ENCODE data around the gene ANGPTL2. TPM values are rescaled to one million over a fixed set of nuclear protein-coding genes. Genes with fewer than 3 reads are reported as not detected.
"Not testable (repeated sequence)": the region's sequence is repeated elsewhere in the genome, so short reads cannot be mapped to it uniquely, and the experiment has no call there.

ANGPTL2 gene
- 10 to 100 TPM in 1 of 2 donors, 1 to 10 TPM in 1; 2.7 to 15.1 TPM for total RNA-seq

DNA sequence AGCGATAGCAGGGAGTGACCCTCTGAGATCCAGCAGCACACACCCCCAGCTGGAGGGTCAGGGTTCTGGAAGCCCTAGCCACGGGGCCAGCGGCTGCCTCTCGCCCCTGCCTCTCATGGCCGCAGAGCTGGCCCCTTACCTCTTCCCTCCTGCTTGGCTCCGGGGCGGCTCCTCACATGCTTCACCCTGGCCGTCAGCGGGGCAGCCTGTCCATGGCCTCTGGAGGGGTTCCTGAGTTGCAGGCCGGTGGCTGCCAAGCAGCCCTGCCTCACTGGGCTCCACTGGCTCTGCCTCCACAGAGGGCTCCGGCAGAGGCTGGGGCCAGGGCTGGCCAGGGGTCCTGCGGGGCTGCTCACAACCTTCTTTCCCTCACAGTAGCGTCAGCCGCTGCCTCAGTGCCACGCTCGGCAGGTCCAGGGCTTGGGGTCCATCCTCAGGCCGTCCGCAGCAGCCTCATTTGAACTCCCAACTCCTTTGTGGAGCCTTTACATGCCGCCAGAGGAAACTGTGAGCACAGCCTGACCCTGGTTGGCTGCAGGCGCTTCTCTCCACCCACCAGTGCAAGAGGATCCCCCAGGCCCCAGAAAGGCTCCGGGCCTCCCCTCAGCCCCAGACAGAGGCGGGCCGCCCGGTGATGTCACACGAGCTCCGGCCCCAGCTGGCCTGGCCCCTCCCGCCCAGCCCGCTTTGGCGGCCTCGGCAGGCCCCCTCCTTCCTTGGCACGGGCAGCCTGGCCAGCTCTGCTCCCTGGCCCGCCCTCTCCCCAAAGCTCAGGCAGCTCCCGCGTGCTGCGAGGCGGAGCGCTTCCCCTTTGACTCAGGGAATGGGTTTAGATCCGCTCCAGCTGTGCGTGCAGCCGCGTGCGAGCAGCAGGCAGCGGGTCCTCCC lies at the start of gene ANGPTL2:
Gene ANGPTL2 (minus strand): TSS at position 460 of the 888 bp plus-strand sequence. CDS start 13,904 bp downstream, outside the sequence.
- intact Hi-C loops (cut with DNase I): no loop called here
- Histone ChIP-seq H3K27ac (peak within 1 kb of the TSS; percentile 74), H3K27me3 (no peaks in the 10 kb centered on the region), H3K9me3 (no peaks in the 10 kb centered on the region), H3K4me3 (peak within 1 kb of the TSS; percentile 40), H3K36me3 (no peaks in the 10 kb centered on the region), H3K9ac (ENCODE audit: low read depth in 2 of 2, low read length in 2 of 2) (peak within 1 kb of the TSS; percentile 61 to 66), H3K4me1 (no peaks in the 10 kb centered on the region)
- DNase-seq: peak; percentile 69
- TF ChIP-seq, protein P1, sequence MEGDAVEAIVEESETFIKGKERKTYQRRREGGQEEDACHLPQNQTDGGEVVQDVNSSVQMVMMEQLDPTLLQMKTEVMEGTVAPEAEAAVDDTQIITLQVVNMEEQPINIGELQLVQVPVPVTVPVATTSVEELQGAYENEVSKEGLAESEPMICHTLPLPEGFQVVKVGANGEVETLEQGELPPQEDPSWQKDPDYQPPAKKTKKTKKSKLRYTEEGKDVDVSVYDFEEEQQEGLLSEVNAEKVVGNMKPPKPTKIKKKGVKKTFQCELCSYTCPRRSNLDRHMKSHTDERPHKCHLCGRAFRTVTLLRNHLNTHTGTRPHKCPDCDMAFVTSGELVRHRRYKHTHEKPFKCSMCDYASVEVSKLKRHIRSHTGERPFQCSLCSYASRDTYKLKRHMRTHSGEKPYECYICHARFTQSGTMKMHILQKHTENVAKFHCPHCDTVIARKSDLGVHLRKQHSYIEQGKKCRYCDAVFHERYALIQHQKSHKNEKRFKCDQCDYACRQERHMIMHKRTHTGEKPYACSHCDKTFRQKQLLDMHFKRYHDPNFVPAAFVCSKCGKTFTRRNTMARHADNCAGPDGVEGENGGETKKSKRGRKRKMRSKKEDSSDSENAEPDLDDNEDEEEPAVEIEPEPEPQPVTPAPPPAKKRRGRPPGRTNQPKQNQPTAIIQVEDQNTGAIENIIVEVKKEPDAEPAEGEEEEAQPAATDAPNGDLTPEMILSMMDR (IDR thresholded peaks at IDR 0.05): no peak

DNA sequence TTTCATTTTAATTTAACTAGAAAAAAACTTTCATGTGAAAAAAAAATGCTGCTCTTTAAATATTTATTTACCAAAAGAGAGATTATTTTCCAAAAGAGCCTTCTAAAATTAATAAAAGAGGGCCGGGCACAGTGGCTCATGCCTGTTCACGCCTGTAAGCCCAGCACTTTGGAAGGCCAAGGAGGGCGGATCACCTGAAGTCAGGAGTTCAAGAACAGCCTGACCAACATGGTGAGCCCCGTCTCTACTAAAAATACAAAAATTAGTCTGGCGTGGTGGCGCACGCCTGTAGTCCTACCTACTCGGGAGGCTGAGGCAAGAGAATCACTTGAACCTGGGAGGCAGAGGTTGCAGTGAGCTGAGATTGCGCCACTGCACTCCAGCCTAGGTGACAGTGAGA lies 48.9 kb upstream of the ANGPTL2 start:
- H3K9ac ChIP-seq (ENCODE audit: low read depth in 2 of 2, low read length in 2 of 2); H3K4me3 ChIP-seq; H3K27me3 ChIP-seq; H3K36me3 ChIP-seq; H3K27ac ChIP-seq; H3K9me3 ChIP-seq; H3K4me1 ChIP-seq; intact Hi-C loops (cut with DNase I); DNase-seq: not testable (repeated sequence)

DNA sequence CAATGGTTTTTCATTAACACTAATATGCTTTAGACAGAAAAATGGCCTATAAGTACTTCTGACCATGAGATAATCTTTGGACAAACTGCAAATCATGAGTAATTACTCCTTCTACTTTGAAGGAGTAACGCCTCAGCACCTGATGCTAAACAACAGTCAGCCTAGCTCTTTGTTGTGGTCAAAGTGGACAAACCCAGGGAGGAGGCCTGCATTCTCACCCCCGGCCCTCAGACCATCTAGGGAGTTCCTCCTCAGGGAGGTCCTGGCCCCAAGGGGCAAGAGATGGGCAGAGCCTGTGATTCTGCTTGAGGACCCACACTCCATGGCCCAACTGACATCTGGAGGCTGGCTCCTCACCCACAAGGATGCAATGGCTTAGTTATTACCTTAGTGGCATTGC lies 48.2 kb upstream of the ANGPTL2 start:
- intact Hi-C loops (cut with DNase I): no loop called here
- no peak for DNase-seq
- Histone ChIP-seq H3K36me3 (no peaks in the 10 kb centered on the region), H3K9ac (ENCODE audit: low read depth in 2 of 2, low read length in 2 of 2) (no peak overlapping the region), H3K27ac (no peak overlapping the region), H3K4me3 (no peak overlapping the region), H3K27me3 (no peaks in the 10 kb centered on the region), H3K9me3 (no peaks in the 10 kb centered on the region), H3K4me1 (no peaks in the 10 kb centered on the region)
- TF ChIP-seq, protein P1 (IDR thresholded peaks at IDR 0.05): no peak

DNA sequence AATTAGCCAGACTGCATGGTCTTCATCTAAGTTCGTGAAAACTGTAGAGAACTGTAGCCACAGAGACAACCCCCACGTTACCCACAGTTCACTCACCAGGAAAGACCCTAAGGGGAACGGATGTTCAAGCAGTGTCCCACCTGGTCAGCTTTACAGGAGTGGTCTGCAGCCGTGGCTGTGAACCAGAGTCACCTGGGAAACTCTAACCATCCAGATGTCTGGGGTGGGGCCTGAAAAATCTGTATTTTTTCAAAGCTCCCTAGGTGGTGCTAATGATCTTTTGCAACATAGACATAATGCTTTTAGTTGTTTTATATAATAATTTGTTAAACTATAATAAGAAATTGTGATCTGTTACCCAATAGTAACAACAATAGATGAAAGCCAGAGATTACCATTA lies 47.7 kb upstream of the ANGPTL2 start:
- Histone ChIP-seq H3K27ac (no peak overlapping the region), H3K4me1 (no peaks in the 10 kb centered on the region), H3K27me3 (no peaks in the 10 kb centered on the region), H3K36me3 (no peaks in the 10 kb centered on the region), H3K4me3 (no peak overlapping the region), H3K9me3 (no peaks in the 10 kb centered on the region), H3K9ac (ENCODE audit: low read depth in 2 of 2, low read length in 2 of 2) (no peak overlapping the region)
- intact Hi-C loops (cut with DNase I): no loop called here
- TF ChIP-seq, protein P1 (IDR thresholded peaks at IDR 0.05): no peak
- no peak for DNase-seq

DNA sequence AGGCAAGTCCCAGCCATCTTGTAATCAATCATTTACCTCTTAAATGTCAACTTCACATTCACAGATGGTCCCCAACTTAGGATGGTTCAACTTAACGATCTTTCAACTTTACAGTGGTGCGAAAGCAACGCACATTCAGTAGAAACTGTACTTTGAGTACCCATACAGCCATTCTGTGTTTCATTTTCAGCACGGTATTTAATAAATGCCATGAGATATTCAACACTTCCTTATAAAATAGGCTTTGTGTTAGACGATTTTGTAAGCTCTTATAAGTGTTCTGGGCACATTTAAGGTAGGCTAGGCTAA lies 47.1 kb upstream of the ANGPTL2 start:
- intact Hi-C loops (cut with DNase I): no loop called here
- Histone ChIP-seq H3K9ac (ENCODE audit: low read depth in 2 of 2, low read length in 2 of 2) (no peak overlapping the region), H3K4me1 (no peaks in the 10 kb centered on the region), H3K27me3 (no peaks in the 10 kb centered on the region), H3K27ac (no peak overlapping the region), H3K4me3 (no peak overlapping the region), H3K9me3 (no peaks in the 10 kb centered on the region), H3K36me3 (no peaks in the 10 kb centered on the region)
- TF ChIP-seq, protein P1 (IDR thresholded peaks at IDR 0.05): no peak
- DNase-seq: no peak

Data from colonic mucosa (tissue), 4 donors.